Measurements from ENCODE around the gene DOCK6.
"Not testable (repeated sequence)": the region's sequence is repeated elsewhere in the genome, so short reads cannot be mapped to it uniquely, and the experiment has no call there.

DOCK6 gene

GRCh38 chr19:11166281-11167142, 95.8 kb downstream of the DOCK6 start:
- no peak for DNase-seq

- no peak for DNase-seq
Observed at GRCh38 chr19:11165486-11166030, 96.8 kb downstream of the DOCK6 start.

- no peak for DNase-seq
Observed at GRCh38 chr19:11164879-11165406, 97.4 kb downstream of the DOCK6 start.

- no peak for DNase-seq
Observed at GRCh38 chr19:11164296-11164695, 98.0 kb downstream of the DOCK6 start.

- not testable (repeated sequence) for DNase-seq
Observed at GRCh38 chr19:11160440-11160768, 101.9 kb downstream of the DOCK6 start.

GRCh38 chr19:11159598-11160439, 102.5 kb downstream of the DOCK6 start:
- DNase-seq = no peak

- DNase-seq = peak; percentile 97
Observed at GRCh38 chr19:11155373-11156120, 106.8 kb downstream of the DOCK6 start, which contains the start of gene SPC24. Gene SPC24 (minus strand): TSS chr19:11155782. CDS start chr19:11155776, 6 bp downstream.

GRCh38 chr19:11154683-11155047, 107.7 kb downstream of the DOCK6 start:
- no peak for DNase-seq

- no peak for DNase-seq
Observed at GRCh38 chr19:11152318-11153062, 109.8 kb downstream of the DOCK6 start.

GRCh38 chr19:11151181-11151580, 111.1 kb downstream of the DOCK6 start:
- DNase-seq = no peak
